ENCODE measurements around the gene PAWR.

PAWR gene

GRCh38 chr12:79615596-79616560 lies 74.9 kb downstream of the PAWR start:
- H3K4me3 Mint-ChIP-seq: no peak overlapping the region
- H3K36me3 Mint-ChIP-seq (ENCODE audit: low read depth): no peaks in the 10 kb centered on the region
- H3K27me3 Mint-ChIP-seq (ENCODE audit: low read depth): no peaks in the 10 kb centered on the region
- H3K27ac Mint-ChIP-seq: no peak overlapping the region
- no peaks in the 10 kb centered on the region for H3K4me1 Mint-ChIP-seq (ENCODE audit: low read depth)
- H3K9me3 Mint-ChIP-seq: no peaks in the 10 kb centered on the region

- H3K27me3 Mint-ChIP-seq (ENCODE audit: low read depth): no peaks in the 10 kb centered on the region
- H3K27ac Mint-ChIP-seq: no peak overlapping the region
- H3K4me3 Mint-ChIP-seq: no peak overlapping the region
- no peaks in the 10 kb centered on the region for H3K9me3 Mint-ChIP-seq
- H3K4me1 Mint-ChIP-seq (ENCODE audit: low read depth): no peaks in the 10 kb centered on the region
- H3K36me3 Mint-ChIP-seq (ENCODE audit: low read depth): no peaks in the 10 kb centered on the region
These were observed 76.0 kb downstream of the PAWR start for GRCh38 chr12:79614730-79615129.

GRCh38 chr12:79601908-79602307 lies 88.9 kb downstream of the PAWR start:
- Mint-ChIP-seq H3K4me1 (ENCODE audit: low read depth) (no peaks in the 10 kb centered on the region), H3K27me3 (ENCODE audit: low read depth) (no peaks in the 10 kb centered on the region), H3K36me3 (ENCODE audit: low read depth) (no peaks in the 10 kb centered on the region), H3K9me3 (no peaks in the 10 kb centered on the region), H3K27ac (no peak overlapping the region), H3K4me3 (no peak overlapping the region)

DNA sequence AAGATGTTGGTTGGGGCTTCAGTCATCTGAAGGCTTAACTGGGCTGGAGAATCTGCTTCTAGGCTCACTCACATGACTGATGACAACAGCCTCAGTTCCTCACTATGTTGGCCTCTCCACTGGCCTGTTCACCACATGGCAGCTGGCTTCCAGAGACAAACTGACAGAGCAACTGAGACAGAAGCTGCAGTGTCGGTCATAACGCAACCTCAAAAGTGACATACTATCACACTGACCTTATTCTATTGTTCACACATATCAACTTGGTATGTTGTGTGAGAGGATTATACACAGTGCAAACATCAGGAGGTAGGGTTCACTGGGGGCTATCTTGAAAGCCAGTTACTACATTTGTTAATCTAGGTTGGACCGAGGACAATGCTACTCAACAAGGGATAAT lies 92.9 kb downstream of the PAWR start:
- Mint-ChIP-seq H3K4me3 (no peak overlapping the region), H3K27me3 (ENCODE audit: low read depth) (no peaks in the 10 kb centered on the region), H3K4me1 (ENCODE audit: low read depth) (no peaks in the 10 kb centered on the region), H3K9me3 (no peaks in the 10 kb centered on the region), H3K27ac (no peak overlapping the region), H3K36me3 (ENCODE audit: low read depth) (no peaks in the 10 kb centered on the region)

DNA sequence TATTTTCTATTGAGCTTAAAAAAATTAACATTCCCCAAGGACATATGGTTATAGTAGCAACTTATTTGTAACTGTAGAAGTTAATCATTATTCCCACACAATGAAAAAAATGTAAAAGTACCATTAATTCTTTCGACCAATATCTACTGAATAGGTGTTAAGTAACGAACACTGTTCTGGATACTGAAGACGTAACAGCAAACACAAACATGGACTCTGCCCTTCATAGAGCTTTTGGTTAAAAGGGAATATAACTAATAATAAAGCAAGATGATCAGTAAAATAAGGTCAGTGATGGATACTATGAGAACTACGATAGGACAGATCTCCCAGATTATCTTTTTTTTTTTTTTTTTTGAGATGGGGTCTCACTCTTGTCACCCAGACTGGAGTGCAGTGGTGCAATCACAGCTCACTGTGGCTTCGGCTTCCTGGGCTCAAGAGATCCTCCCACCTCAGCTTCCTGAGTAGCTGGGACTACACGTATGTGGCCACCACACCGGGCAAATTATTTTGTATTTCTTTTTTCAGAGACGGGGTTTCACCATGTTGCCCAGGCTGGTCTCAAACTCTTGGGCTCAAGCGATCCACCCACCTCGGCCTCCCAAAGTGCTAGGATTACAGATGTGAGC lies 93.9 kb downstream of the PAWR start:
- Mint-ChIP-seq H3K4me3 (no peak overlapping the region), H3K27ac (no peak overlapping the region), H3K9me3 (no peaks in the 10 kb centered on the region), H3K4me1 (ENCODE audit: low read depth) (no peaks in the 10 kb centered on the region), H3K27me3 (ENCODE audit: low read depth) (no peaks in the 10 kb centered on the region), H3K36me3 (ENCODE audit: low read depth) (no peaks in the 10 kb centered on the region)

- Mint-ChIP-seq H3K27me3 (ENCODE audit: low read depth) (no peaks in the 10 kb centered on the region), H3K27ac (no peak overlapping the region), H3K4me1 (ENCODE audit: low read depth) (no peaks in the 10 kb centered on the region), H3K4me3 (no peak overlapping the region), H3K36me3 (ENCODE audit: low read depth) (no peaks in the 10 kb centered on the region), H3K9me3 (no peaks in the 10 kb centered on the region)
These were observed 95.5 kb downstream of the PAWR start for GRCh38 chr12:79595273-79595672.

DNA sequence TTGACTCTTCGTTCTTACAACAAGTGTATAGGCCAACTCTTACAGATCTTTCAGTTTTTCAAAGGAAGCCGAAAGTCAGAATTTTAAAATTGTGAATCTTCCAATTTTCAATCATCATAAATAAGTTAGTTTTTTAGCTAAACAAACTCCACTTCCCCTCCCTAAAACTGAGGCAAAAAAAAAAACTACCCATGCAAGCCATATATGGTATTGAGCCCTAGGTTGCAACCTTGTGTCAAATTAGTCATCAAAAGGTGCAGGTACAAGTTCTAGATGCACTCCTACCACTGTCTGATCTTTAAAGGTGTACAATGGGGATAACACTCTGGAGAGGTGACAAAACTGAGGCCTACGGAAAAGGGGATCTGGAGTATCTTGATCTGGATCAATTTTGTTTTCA lies 97.9 kb downstream of the PAWR start:
- H3K9me3 Mint-ChIP-seq: no peaks in the 10 kb centered on the region
- no peaks in the 10 kb centered on the region for H3K36me3 Mint-ChIP-seq (ENCODE audit: low read depth)
- H3K27ac Mint-ChIP-seq: no peak overlapping the region
- no peaks in the 10 kb centered on the region for H3K4me1 Mint-ChIP-seq (ENCODE audit: low read depth)
- H3K27me3 Mint-ChIP-seq (ENCODE audit: low read depth): no peaks in the 10 kb centered on the region
- H3K4me3 Mint-ChIP-seq: no peak overlapping the region

GRCh38 chr12:79591988-79592387 lies 98.8 kb downstream of the PAWR start:
- no peaks in the 10 kb centered on the region for H3K27me3 Mint-ChIP-seq (ENCODE audit: low read depth)
- H3K4me3 Mint-ChIP-seq: no peak overlapping the region
- H3K27ac Mint-ChIP-seq: no peak overlapping the region
- no peaks in the 10 kb centered on the region for H3K4me1 Mint-ChIP-seq (ENCODE audit: low read depth)
- no peaks in the 10 kb centered on the region for H3K36me3 Mint-ChIP-seq (ENCODE audit: low read depth)
- H3K9me3 Mint-ChIP-seq: no peaks in the 10 kb centered on the region

DNA sequence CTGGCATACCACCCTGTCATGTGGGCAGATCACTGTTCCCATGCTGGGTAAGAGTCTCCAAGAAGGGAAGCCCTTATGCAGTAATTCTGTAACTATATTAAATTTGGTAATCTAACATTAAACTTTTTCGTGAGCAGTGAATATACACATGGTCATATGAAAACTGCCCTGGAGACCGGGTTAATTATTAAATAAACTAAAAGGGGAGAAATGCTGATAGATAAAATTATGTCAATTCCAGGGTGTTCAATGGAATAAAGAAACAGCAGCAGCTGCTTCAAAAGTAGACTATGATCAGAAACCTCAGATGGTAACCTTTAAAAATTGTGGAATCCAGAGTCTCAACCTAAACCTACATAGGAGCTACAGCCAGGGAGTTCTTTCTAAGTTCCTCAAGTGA lies 100.0 kb downstream of the PAWR start:
- Mint-ChIP-seq H3K9me3 (no peaks in the 10 kb centered on the region), H3K27me3 (ENCODE audit: low read depth) (no peaks in the 10 kb centered on the region), H3K4me3 (no peak overlapping the region), H3K4me1 (ENCODE audit: low read depth) (no peaks in the 10 kb centered on the region), H3K27ac (no peak overlapping the region), H3K36me3 (ENCODE audit: low read depth) (no peaks in the 10 kb centered on the region)

- Mint-ChIP-seq H3K36me3 (ENCODE audit: low read depth) (no peaks in the 10 kb centered on the region), H3K27ac (no peak overlapping the region), H3K9me3 (no peaks in the 10 kb centered on the region), H3K4me1 (ENCODE audit: low read depth) (no peaks in the 10 kb centered on the region), H3K4me3 (no peak overlapping the region), H3K27me3 (ENCODE audit: low read depth) (no peaks in the 10 kb centered on the region)
These were observed 103.4 kb downstream of the PAWR start for GRCh38 chr12:79587368-79587767.

DNA sequence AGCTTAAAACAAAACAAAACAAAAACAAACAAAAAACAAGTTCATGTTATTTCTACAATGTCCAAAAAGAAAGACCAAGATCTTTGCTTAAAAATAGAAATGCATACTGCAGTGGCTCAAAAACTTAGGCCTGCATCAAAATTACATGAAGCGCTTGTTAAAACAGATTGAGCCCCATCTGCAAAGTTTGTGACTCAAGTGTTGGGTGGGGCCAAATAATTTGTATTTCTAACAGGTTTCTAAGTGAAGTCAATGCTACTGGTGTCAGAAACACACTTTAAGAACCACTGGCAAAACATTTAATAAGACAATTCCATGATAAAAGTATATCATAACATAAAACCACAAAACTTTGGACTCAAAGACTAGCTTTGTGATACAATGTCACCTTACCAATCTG lies 105.6 kb downstream of the PAWR start:
- Mint-ChIP-seq H3K36me3 (ENCODE audit: low read depth) (no peaks in the 10 kb centered on the region), H3K4me1 (ENCODE audit: low read depth) (no peaks in the 10 kb centered on the region), H3K27ac (no peak overlapping the region), H3K4me3 (no peak overlapping the region), H3K9me3 (no peaks in the 10 kb centered on the region), H3K27me3 (ENCODE audit: low read depth) (no peaks in the 10 kb centered on the region)

GRCh38 chr12:79573820-79574219 lies 116.9 kb downstream of the PAWR start:
- Mint-ChIP-seq H3K27me3 (ENCODE audit: low read depth) (no peaks in the 10 kb centered on the region), H3K27ac (no peak overlapping the region), H3K4me3 (no peak overlapping the region), H3K9me3 (peaks cover 20% of the 10 kb centered on the region), H3K36me3 (ENCODE audit: low read depth) (no peaks in the 10 kb centered on the region), H3K4me1 (ENCODE audit: low read depth) (no peaks in the 10 kb centered on the region)

DNA sequence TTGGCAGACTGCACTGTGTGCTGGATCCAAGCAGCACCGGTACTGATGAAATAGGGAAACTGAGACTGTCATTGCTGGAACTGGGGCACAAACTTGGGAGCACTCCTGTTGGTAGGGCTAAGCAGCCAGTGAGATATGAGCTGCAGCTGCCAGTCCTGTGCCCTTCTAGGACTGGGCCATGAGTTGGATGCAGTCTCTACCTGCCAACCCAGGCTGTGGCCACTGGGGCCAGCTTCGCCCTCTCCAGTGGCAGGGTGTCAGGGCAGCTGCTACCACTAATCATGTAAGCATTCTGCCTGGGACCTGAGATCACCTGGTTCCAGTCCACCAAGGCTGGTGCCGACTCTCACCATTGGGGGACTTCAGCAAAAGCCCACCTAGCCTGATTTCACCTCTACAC lies 121.1 kb downstream of the PAWR start:
- no peak overlapping the region for H3K4me3 Mint-ChIP-seq
- peaks cover 26% of the 10 kb centered on the region for H3K9me3 Mint-ChIP-seq
- no peak overlapping the region for H3K27ac Mint-ChIP-seq
- H3K36me3 Mint-ChIP-seq (ENCODE audit: low read depth): no peaks in the 10 kb centered on the region
- H3K27me3 Mint-ChIP-seq (ENCODE audit: low read depth): no peaks in the 10 kb centered on the region
- no peaks in the 10 kb centered on the region for H3K4me1 Mint-ChIP-seq (ENCODE audit: low read depth)

- H3K27ac Mint-ChIP-seq: no peak overlapping the region
These were observed 123.6 kb downstream of the PAWR start for GRCh38 chr12:79567175-79567563.

DNA sequence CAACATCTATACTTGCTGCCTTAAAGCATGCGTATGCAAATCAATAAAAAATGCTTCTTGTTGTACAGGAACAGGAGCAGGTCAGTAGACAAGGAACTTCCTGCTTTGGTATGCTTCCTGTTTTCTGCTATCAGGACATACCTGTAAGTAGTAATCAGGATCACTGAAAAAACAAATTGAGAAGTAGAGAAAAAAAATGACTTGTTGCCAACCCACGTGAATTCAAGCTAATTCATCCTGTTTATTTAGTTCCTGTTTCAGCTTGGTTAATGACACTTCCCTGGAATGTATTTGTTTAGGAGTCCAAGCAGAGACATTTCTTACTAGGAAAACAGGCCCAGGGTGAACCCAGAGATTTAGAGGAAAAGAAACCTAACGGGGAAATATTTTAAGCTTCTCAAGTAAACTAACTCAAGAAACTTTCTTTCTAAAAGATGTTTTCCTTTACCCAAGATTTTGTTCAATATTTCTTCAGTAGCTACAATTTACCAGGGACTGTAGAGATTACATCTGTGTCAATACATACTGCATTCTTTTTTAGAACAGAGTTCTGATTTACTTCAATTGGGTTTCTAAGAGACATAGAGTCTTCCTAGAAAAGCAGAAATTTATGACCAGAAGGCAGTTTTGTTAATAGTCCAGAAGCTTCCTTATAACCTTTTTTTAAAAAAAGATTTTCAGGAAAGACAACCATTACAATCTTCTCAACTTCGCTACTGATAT lies 124.2 kb downstream of the PAWR start:
- Mint-ChIP-seq H3K27me3 (ENCODE audit: low read depth) (no peaks in the 10 kb centered on the region), H3K4me1 (ENCODE audit: low read depth) (no peaks in the 10 kb centered on the region), H3K36me3 (ENCODE audit: low read depth) (no peaks in the 10 kb centered on the region), H3K9me3 (peaks cover 18% of the 10 kb centered on the region), H3K4me3 (no peak overlapping the region), H3K27ac (no peak overlapping the region)

More at GRCh38 chr12:79567175-79567563, 123.6 kb downstream of the PAWR start:
- no peak overlapping the region for H3K4me3 Mint-ChIP-seq
- peaks cover 18% of the 10 kb centered on the region for H3K9me3 Mint-ChIP-seq
- H3K4me1 Mint-ChIP-seq (ENCODE audit: low read depth): no peaks in the 10 kb centered on the region
- no peaks in the 10 kb centered on the region for H3K36me3 Mint-ChIP-seq (ENCODE audit: low read depth)
- no peaks in the 10 kb centered on the region for H3K27me3 Mint-ChIP-seq (ENCODE audit: low read depth)
